Stimulated activated naive B cell treated with anti-CD40 and anti-IgM and Interleukin-4, amounts not matched to agents 10 μg/mL and 1 μg/mL and 100 μg/mL, for 72 hours (primary cell): Measurements from ENCODE around the gene CCDC137.

Experiments used
- ATAC-seq, 2 donors: fragments of 150-1000 bp; cut with Tn5 transposase; replicated peaks; 2 replicates each; pipeline ENCODE4 v1.10.0; 2021; ENCODE audit warnings: moderate library complexity in 1 of 2
- DNase-seq: peaks from one replicate; pipeline ENCODE4 v3.0.0; 2021
- H3K27ac Mint-ChIP-seq: one replicate; pipeline ENCODE4 v1.8.0; 2022; ENCODE audit warnings: mild to moderate bottlenecking, mixed read lengths
- H3K27me3 Mint-ChIP-seq, 2 donors: one replicate each; pipeline ENCODE4 v1.8.0; 2022; ENCODE audit warnings: mixed read lengths in 2 of 2
- H3K36me3 Mint-ChIP-seq, 2 donors: one replicate each; pipeline ENCODE4 v1.8.0; 2022; ENCODE audit warnings: mixed read lengths in 2 of 2, mild to moderate bottlenecking in 1 of 2
- H3K4me1 Mint-ChIP-seq, 2 donors: one replicate each; pipeline ENCODE4 v1.8.0; 2022; ENCODE audit warnings: mixed read lengths in 2 of 2, mild to moderate bottlenecking in 1 of 2
- H3K4me3 Mint-ChIP-seq, 2 donors: one replicate each; pipeline ENCODE4 v1.8.0; 2022; ENCODE audit warnings: mild to moderate bottlenecking in 2 of 2, mixed read lengths in 2 of 2, moderate library complexity in 1 of 2
- H3K9me3 Mint-ChIP-seq, 2 donors: one replicate each; pipeline ENCODE4 v1.8.0; 2022; ENCODE audit warnings: mixed read lengths in 2 of 2, mild to moderate bottlenecking in 1 of 2

CCDC137 gene

GRCh38 chr17:81644496-81644895 lies 22.0 kb upstream of the CCDC137 start:
- H3K36me3 Mint-ChIP-seq: no peaks in the 10 kb centered on the region
- ATAC-seq (no peak), DNase-seq (no peak)
- H3K4me3 Mint-ChIP-seq: no peak overlapping the region
- peaks cover 12 to 19% of the 10 kb centered on the region in 2 donors for H3K27me3 Mint-ChIP-seq
- peaks cover 4 to 6% of the 10 kb centered on the region in 2 donors for H3K4me1 Mint-ChIP-seq
- no peak overlapping the region for H3K27ac Mint-ChIP-seq
- no peaks in the 10 kb centered on the region for H3K9me3 Mint-ChIP-seq

- H3K4me1 Mint-ChIP-seq: peaks cover 4 to 6% of the 10 kb centered on the region in 2 donors
- H3K27me3 Mint-ChIP-seq: peaks cover 17 to 24% of the 10 kb centered on the region in 2 donors
- no peak overlapping the region for H3K27ac Mint-ChIP-seq
- H3K9me3 Mint-ChIP-seq: no peaks in the 10 kb centered on the region
- DNase-seq (no peak), ATAC-seq (no peak)
- H3K36me3 Mint-ChIP-seq: no peaks in the 10 kb centered on the region
- no peak overlapping the region for H3K4me3 Mint-ChIP-seq
Observed at GRCh38 chr17:81644976-81645952, 21.3 kb upstream of the CCDC137 start.

GRCh38 chr17:81646869-81647600 lies 19.5 kb upstream of the CCDC137 start:
- H3K4me1 Mint-ChIP-seq: peaks cover 6 to 7% of the 10 kb centered on the region in 2 donors
- H3K27me3 Mint-ChIP-seq: peaks cover 25 to 36% of the 10 kb centered on the region in 2 donors
- no peaks in the 10 kb centered on the region for H3K9me3 Mint-ChIP-seq
- H3K36me3 Mint-ChIP-seq: peaks cover 3 to 4% of the 10 kb centered on the region in 2 donors
- H3K4me3 Mint-ChIP-seq: no peak overlapping the region
- no peak for DNase-seq
- no peak for ATAC-seq
- H3K27ac Mint-ChIP-seq: no peak overlapping the region

GRCh38 chr17:81647640-81648012 lies 18.9 kb upstream of the CCDC137 start:
- H3K36me3 Mint-ChIP-seq: peaks cover 3 to 4% of the 10 kb centered on the region in 2 donors
- H3K9me3 Mint-ChIP-seq: no peaks in the 10 kb centered on the region
- DNase-seq (no peak), ATAC-seq (no peak)
- H3K4me3 Mint-ChIP-seq: no peak overlapping the region
- H3K27me3 Mint-ChIP-seq: peaks cover 26 to 37% of the 10 kb centered on the region in 2 donors
- peaks cover 6 to 7% of the 10 kb centered on the region in 2 donors for H3K4me1 Mint-ChIP-seq
- no peak overlapping the region for H3K27ac Mint-ChIP-seq

GRCh38 chr17:81648013-81648706 lies 18.4 kb upstream of the CCDC137 start:
- peaks cover 9 to 10% of the 10 kb centered on the region in 2 donors for H3K4me1 Mint-ChIP-seq

GRCh38 chr17:81648707-81649085 lies 17.8 kb upstream of the CCDC137 start:
- Mint-ChIP-seq H3K27ac (no peak overlapping the region), H3K4me1 (peaks cover 14 to 15% of the 10 kb centered on the region in 2 donors), H3K27me3 (peaks cover 31 to 46% of the 10 kb centered on the region in 2 donors), H3K36me3 (peaks cover 3 to 4% of the 10 kb centered on the region in 2 donors), H3K9me3 (no peaks in the 10 kb centered on the region), H3K4me3 (no peak overlapping the region)
- no peak for ATAC-seq
- DNase-seq: no peak

More at GRCh38 chr17:81648013-81648706, 18.4 kb upstream of the CCDC137 start:
- H3K9me3 Mint-ChIP-seq: no peaks in the 10 kb centered on the region
- DNase-seq (no peak), ATAC-seq (no peak)
- peaks cover 26 to 41% of the 10 kb centered on the region in 2 donors for H3K27me3 Mint-ChIP-seq
- peaks cover 3 to 4% of the 10 kb centered on the region in 2 donors for H3K36me3 Mint-ChIP-seq
- H3K4me3 Mint-ChIP-seq: no peak overlapping the region
- H3K27ac Mint-ChIP-seq: no peak overlapping the region

- Mint-ChIP-seq H3K4me1 (peaks cover 17 to 21% of the 10 kb centered on the region in 2 donors), H3K27me3 (peaks cover 32 to 53% of the 10 kb centered on the region in 2 donors), H3K36me3 (peaks cover 3 to 4% of the 10 kb centered on the region in 2 donors), H3K27ac (no peak overlapping the region), H3K4me3 (no peak overlapping the region), H3K9me3 (no peaks in the 10 kb centered on the region)
- DNase-seq (no peak), ATAC-seq (no peak)
Observed at GRCh38 chr17:81650951-81651350, 15.6 kb upstream of the CCDC137 start.

- Mint-ChIP-seq H3K27me3 (peaks cover 32 to 53% of the 10 kb centered on the region in 2 donors), H3K4me1 (peaks cover 17 to 21% of the 10 kb centered on the region in 2 donors), H3K36me3 (peaks cover 3 to 4% of the 10 kb centered on the region in 2 donors), H3K27ac (no peak overlapping the region), H3K4me3 (peak overlapping the region in 1 of 2 donors; percentile 60), H3K9me3 (no peaks in the 10 kb centered on the region)
- ATAC-seq (no peak), DNase-seq (no peak)
Observed at GRCh38 chr17:81651692-81652091, 14.8 kb upstream of the CCDC137 start.

GRCh38 chr17:81652906-81653771 lies 13.4 kb upstream of the CCDC137 start:
- Mint-ChIP-seq H3K36me3 (peaks cover 3 to 4% of the 10 kb centered on the region in 2 donors), H3K27me3 (peaks cover 27 to 45% of the 10 kb centered on the region in 2 donors), H3K27ac (peak overlapping the region; percentile 84), H3K4me1 (peaks cover 17 to 21% of the 10 kb centered on the region in 2 donors), H3K4me3 (peak overlapping the region; percentile 83 to 90), H3K9me3 (no peaks in the 10 kb centered on the region)
- ATAC-seq (peak; percentile 80 to 84), DNase-seq (no peak)

GRCh38 chr17:81655378-81656117 lies 11.0 kb upstream of the CCDC137 start:
- H3K27ac Mint-ChIP-seq: no peak overlapping the region
- DNase-seq: no peak
- ATAC-seq: no peak
- peaks cover 17 to 21% of the 10 kb centered on the region in 2 donors for H3K4me1 Mint-ChIP-seq
- H3K9me3 Mint-ChIP-seq: no peaks in the 10 kb centered on the region
- no peak overlapping the region for H3K4me3 Mint-ChIP-seq
- H3K27me3 Mint-ChIP-seq: peaks cover 13 to 26% of the 10 kb centered on the region in 2 donors
- peaks cover 3 to 4% of the 10 kb centered on the region in 2 donors for H3K36me3 Mint-ChIP-seq

GRCh38 chr17:81656118-81656743 lies 10.3 kb upstream of the CCDC137 start, which contains the start of gene PDE6G:
Gene PDE6G, minus strand, starts transcription at chr17:81656542. Its CDS starts 3,237 bp downstream, at chr17:81653305.
- H3K9me3 Mint-ChIP-seq: no peaks in the 10 kb centered on the region
- H3K27me3 Mint-ChIP-seq: peaks cover 13 to 23% of the 10 kb centered on the region in 2 donors
- peaks cover 17 to 21% of the 10 kb centered on the region in 2 donors for H3K4me1 Mint-ChIP-seq
- H3K27ac Mint-ChIP-seq: peak within 1 kb of the TSS; percentile 5
- ATAC-seq (no peak), DNase-seq (no peak)
- peaks cover 3 to 4% of the 10 kb centered on the region in 2 donors for H3K36me3 Mint-ChIP-seq
- no peak within 1 kb of the TSS for H3K4me3 Mint-ChIP-seq

GRCh38 chr17:81656835-81657234 lies 9.7 kb upstream of the CCDC137 start:
- ATAC-seq (no peak), DNase-seq (no peak)
- Mint-ChIP-seq H3K4me3 (no peak overlapping the region), H3K36me3 (peaks cover 2% of the 10 kb centered on the region in 2 donors), H3K27me3 (peaks cover 9 to 19% of the 10 kb centered on the region in 2 donors), H3K27ac (peak overlapping the region; percentile 5), H3K9me3 (no peaks in the 10 kb centered on the region), H3K4me1 (peaks cover 15 to 21% of the 10 kb centered on the region in 2 donors)
